ENCODE measurements around the gene C10orf53.

GRCh38 chr10:49645871-49646870 is 33.3 kb upstream of the C10orf53 start:
- no peak for TF ChIP-seq CTCF (IDR thresholded peaks at IDR 0.05)
- no peak for TF ChIP-seq POLR2AphosphoS5 (IDR thresholded peaks at IDR 0.05)
- no peak for TF ChIP-seq POLR2A (IDR thresholded peaks at IDR 0.05)
- TF ChIP-seq EP300 (IDR thresholded peaks at IDR 0.05) = no peak

Measured in suprapubic skin (tissue), 4 donors.